22Rv1 (cell line): ENCODE measurements around the gene IL1RN.

ENCODE experiments used
- CTCF ChIP-seq: fragments of 450-650 bp; IDR thresholded peaks from 2 replicates; pipeline ENCODE4 v1.5.1; 2017; ENCODE audit warnings: mild to moderate bottlenecking
- ZFX ChIP-seq: fragments of 450-650 bp; IDR thresholded peaks from 2 replicates; pipeline ENCODE4 v1.6.1; 2017; ENCODE audit warnings: antibody characterized with exemption, borderline replicate concordance

GRCh38 chr2:113098041-113098440 lies 29.4 kb upstream of the IL1RN start:
- TF ChIP-seq CTCF (no peak), ZFX (no peak)
